GM12864 (cell line): ENCODE measurements around the gene TTC39A.

ENCODE experiments used
- DNase-seq: peaks from one replicate; pipeline ENCODE4 v3.0.0-alpha.2; 2011; ENCODE audit warnings: low read depth
- H3K4me3 ChIP-seq: 2 replicates; pipeline ENCODE4 v1.5.1; 2011; ENCODE audit warnings: mild to moderate bottlenecking, low read depth, low read length, control low read depth
- TF ChIP-seq, protein P1 (sequence below): IDR thresholded peaks from 2 replicates; pipeline ENCODE4 v1.5.1; 2011; ENCODE audit warnings: low read depth, mild to moderate bottlenecking, moderate library complexity, low read length, control low read depth, inconsistent platforms; ENCODE audit errors: missing control alignments

TTC39A gene

DNA sequence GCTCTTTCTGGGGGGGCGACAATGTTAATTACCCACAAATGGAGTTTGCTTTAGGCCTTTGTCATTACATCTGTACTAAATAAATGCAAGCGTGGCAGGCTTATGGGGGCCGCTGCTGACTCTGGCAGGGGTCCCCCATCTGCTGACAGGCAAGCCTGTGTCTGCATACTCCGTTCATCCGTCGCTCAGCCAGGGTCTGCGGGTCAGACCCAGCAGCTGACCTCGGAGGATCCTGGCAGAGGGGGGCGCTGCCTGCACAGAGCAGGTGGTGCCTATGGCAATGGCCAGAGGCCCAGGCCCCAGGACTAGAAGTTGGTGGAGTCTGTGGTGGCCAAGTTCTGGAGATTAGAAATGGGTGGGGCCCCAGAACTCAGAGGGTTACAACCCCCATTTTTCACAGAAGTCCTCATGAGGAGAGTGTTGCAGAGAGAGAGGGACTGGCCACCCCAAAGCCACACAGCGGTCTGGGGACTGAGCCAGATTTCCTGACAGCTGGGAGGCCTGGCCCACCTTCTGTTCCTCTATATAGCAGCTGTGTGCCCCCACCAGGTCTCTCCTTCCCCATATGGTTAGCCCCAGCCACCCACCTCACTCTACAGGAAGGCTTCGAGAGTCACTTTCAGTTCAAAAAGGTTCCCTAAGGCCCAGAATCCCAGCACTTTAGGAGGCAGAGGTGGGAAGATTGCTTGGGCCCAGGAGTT, 31.0 kb downstream of the TTC39A start:
- H3K4me3 ChIP-seq, result no peak overlapping the region
- TF ChIP-seq, protein P1, sequence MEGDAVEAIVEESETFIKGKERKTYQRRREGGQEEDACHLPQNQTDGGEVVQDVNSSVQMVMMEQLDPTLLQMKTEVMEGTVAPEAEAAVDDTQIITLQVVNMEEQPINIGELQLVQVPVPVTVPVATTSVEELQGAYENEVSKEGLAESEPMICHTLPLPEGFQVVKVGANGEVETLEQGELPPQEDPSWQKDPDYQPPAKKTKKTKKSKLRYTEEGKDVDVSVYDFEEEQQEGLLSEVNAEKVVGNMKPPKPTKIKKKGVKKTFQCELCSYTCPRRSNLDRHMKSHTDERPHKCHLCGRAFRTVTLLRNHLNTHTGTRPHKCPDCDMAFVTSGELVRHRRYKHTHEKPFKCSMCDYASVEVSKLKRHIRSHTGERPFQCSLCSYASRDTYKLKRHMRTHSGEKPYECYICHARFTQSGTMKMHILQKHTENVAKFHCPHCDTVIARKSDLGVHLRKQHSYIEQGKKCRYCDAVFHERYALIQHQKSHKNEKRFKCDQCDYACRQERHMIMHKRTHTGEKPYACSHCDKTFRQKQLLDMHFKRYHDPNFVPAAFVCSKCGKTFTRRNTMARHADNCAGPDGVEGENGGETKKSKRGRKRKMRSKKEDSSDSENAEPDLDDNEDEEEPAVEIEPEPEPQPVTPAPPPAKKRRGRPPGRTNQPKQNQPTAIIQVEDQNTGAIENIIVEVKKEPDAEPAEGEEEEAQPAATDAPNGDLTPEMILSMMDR, result no peak
- DNase-seq, result no peak

- no peak for DNase-seq
- no peak overlapping the region for H3K4me3 ChIP-seq
- TF ChIP-seq, protein P1, result no peak
Observed at GRCh38 chr1:51298322-51298705, 32.0 kb downstream of the TTC39A start.

- no peak for DNase-seq
- TF ChIP-seq, protein P1, result no peak
- H3K4me3 ChIP-seq, result no peak overlapping the region; the same call in 1 of the 2 replicates
Observed at GRCh38 chr1:51297401-51298321, 32.7 kb downstream of the TTC39A start.

DNA sequence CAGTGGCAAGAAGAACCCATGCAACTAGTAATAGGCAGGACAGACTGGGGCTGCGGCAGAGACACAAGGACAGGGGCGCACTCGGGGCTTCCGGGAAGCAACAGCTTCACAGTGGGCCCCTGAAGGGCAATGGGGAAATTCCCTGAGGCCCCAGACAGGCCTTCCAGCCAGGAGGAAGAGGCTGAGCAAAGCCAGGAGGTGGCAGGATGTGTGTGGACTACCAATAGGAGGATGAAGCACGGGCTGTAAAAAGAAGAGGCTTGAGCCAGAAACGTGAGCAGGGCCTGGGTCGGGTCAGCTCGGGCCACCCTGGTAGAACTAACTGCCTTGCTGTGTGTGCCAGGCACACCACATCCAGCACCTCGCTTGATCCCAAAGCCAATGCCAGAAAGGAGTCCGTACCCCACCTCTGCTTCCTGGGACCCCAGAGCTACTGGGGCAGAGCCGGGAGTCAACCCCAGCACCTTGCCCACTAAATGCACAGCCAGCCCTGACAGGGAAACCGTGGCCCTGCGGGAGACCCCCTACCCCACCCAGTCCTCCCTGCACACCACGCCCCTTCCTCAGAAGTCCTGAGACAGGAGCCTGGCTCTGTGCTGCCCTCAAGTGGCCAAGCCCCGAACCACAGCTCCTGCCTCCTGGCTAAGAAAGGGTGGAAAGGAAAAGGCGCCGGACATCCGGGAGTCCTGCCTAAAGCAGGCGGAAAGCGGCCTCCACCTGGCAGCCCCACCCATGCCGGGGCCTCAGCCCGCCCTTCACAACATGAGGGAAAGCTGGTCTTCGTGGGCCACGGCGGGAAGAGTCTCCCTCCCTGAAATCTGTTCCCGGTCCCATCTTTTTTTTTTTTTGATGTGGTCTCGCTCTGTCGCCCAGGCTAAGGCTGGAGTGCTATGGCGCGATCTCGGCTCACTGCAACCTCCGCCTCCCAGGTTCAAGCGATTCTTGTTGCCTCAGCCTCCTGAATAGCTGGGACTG, 33.7 kb downstream of the TTC39A start:
- peak overlapping the region; percentile 48 for H3K4me3 ChIP-seq
- TF ChIP-seq, protein P1, result peak; percentile 98
- DNase-seq, result peak; percentile 38

DNA sequence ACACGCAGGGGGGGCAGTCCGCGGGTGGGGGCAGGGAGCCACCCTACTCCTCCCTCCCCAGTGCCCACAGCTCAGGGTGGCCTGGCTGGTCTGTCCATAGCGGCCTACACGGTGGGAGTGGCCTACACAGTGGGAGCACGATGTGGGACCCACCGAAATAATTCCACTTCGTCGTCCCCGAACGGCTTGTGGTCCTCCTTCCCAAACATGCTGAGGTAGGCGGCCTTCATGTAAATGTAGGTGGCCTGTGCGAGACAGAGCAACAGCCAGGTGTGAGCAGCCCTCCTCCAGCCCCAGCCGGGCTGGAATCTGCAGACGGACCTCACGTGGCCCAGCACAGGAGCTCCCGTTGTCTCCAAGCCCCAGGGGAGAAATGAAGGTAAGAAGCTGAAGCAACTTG, 34.4 kb downstream of the TTC39A start:
- DNase-seq, result no peak
- no peak overlapping the region for H3K4me3 ChIP-seq
- TF ChIP-seq, protein P1, result no peak

DNA sequence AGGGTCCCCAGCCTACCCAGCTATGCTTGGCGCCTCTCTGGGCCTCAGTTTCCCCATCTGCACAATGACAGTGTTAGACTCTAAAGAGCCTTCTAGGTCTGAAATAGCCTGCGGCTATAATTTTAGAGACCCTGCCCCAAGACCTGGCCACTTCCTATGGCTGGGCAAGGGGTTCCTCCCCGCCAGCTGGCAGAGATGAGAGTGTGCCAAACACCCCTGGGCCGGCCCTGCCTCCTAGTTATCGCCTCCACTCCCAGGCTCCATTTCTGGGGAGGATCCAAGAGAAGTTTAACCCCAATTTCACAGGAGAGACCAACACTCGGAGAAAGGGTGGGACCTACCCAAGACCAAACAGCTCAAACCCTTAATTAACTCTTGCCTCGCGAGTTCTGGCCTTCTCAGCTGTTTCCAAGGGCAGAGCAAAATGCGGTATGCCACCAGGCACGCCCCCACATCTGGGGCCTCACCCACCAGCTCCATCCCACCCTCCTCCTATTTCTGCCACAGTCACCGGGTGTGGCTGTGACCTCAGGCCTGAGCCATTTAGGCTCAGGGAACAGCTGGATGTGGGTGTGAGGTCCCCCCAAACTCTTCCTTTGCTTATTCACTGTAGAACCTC, 35.7 kb downstream of the TTC39A start:
- no peak overlapping the region for H3K4me3 ChIP-seq
- DNase-seq, result no peak
- TF ChIP-seq, protein P1, result no peak
